OCI-LY1 (cell line): ENCODE results near the gene SDCBP2.

Experiments
- H2AFZ ChIP-seq: fragments of 200-600 bp; sonication (generic), shearing (Covaris generic); 2 replicates; pipeline ENCODE4 v1.6.0; 2014; ENCODE audit warnings: antibody characterized with exemption, mild to moderate bottlenecking, low read length
- H3F3A ChIP-seq: fragments of 200-600 bp; sonication (generic), shearing (Covaris generic); 2 replicates; pipeline ENCODE4 v1.6.0; 2014; ENCODE audit warnings: mild to moderate bottlenecking, antibody characterized with exemption, low read length, moderate library complexity; ENCODE audit not compliant: insufficient read depth
- H3K27ac ChIP-seq: fragments of 200-600 bp; sonication (generic); 2 replicates; pipeline ENCODE4 v1.5.1; 2014; ENCODE audit warnings: low read length, mixed run types, mild to moderate bottlenecking, low read depth; ENCODE audit not compliant: poor library complexity, severe bottlenecking
- H3K27me3 ChIP-seq: fragments of 200-600 bp; sonication (generic); 2 replicates; pipeline ENCODE4 v1.6.0; 2014; ENCODE audit warnings: antibody characterized with exemption, mild to moderate bottlenecking, low read length, moderate library complexity; ENCODE audit not compliant: insufficient read depth
- H3K36me3 ChIP-seq: fragments of 200-600 bp; sonication (generic); 2 replicates; pipeline ENCODE4 v1.6.1; 2014; ENCODE audit warnings: mild to moderate bottlenecking, antibody characterized with exemption, low read length, moderate library complexity, mixed read lengths; ENCODE audit not compliant: insufficient read depth
- H3K4me1 ChIP-seq: fragments of 200-600 bp; sonication (generic); 2 replicates; pipeline ENCODE4 v1.5.1; 2014; ENCODE audit warnings: mild to moderate bottlenecking, low read length, moderate library complexity; ENCODE audit not compliant: insufficient read depth, severe bottlenecking
- H3K4me2 ChIP-seq: fragments of 200-600 bp; sonication (generic), shearing (Covaris generic); 2 replicates; pipeline ENCODE4 v1.6.1; 2014; ENCODE audit warnings: low read length
- H3K4me3 ChIP-seq: fragments of 200-600 bp; sonication (generic); 2 replicates; pipeline ENCODE4 v1.5.1; 2014; ENCODE audit warnings: low read length, low read depth, mild to moderate bottlenecking, mixed read lengths; ENCODE audit not compliant: poor library complexity, severe bottlenecking
- H3K79me2 ChIP-seq: fragments of 200-600 bp; shearing (Covaris generic); 2 replicates; pipeline ENCODE4 v1.6.1; 2016; ENCODE audit warnings: mixed run types, low read length, mixed read lengths; ENCODE audit not compliant: insufficient read depth
- H3K9ac ChIP-seq: fragments of 200-600 bp; sonication (generic), shearing (Covaris generic); 2 replicates; pipeline ENCODE4 v1.6.1; 2014; ENCODE audit warnings: mild to moderate bottlenecking, low read length, mixed read lengths
- H3K9me2 ChIP-seq: fragments of 200-600 bp; sonication (generic), shearing (Covaris generic); 2 replicates; pipeline ENCODE4 v1.6.1; 2014; ENCODE audit warnings: low read depth, mild to moderate bottlenecking, low read length, mixed read lengths
- H3K9me3 ChIP-seq: fragments of 200-600 bp; shearing (Covaris generic); 2 replicates; pipeline ENCODE4 v1.6.1; 2014; ENCODE audit warnings: low read length, mixed read lengths
- H4K20me1 ChIP-seq: fragments of 200-600 bp; sonication (generic), shearing (Covaris generic); 2 replicates; pipeline ENCODE4 v1.6.0; 2016; ENCODE audit warnings: mild to moderate bottlenecking, low read length; ENCODE audit not compliant: insufficient read depth
- CTCF ChIP-seq: fragments of 200-600 bp; sonication (generic), shearing (Covaris generic); IDR thresholded peaks from 2 replicates; pipeline ENCODE4 v1.5.1; 2017; ENCODE audit warnings: mild to moderate bottlenecking, antibody characterized with exemption, low read length, moderate library complexity, mixed read lengths
- EZH2 ChIP-seq: fragments of 200-600 bp; sonication (generic), shearing (Covaris generic); IDR thresholded peaks from 2 replicates; pipeline ENCODE4 v1.8.0; 2017; ENCODE audit warnings: borderline replicate concordance, mixed run types, mild to moderate bottlenecking, antibody characterized with exemption, low read length, moderate library complexity, mixed read lengths

Gene SDCBP2

GRCh38 chr20:1274485-1275311 is 54.2 kb downstream of the SDCBP2 start:
- Histone ChIP-seq H3K27me3 (no peaks in the 10 kb centered on the region), H3F3A (no peaks in the 10 kb centered on the region), H3K79me2 (no peaks in the 10 kb centered on the region), H3K9me2 (no peaks in the 10 kb centered on the region), H4K20me1 (no peaks in the 10 kb centered on the region), H3K4me1 (no peaks in the 10 kb centered on the region), H2AFZ (no peak overlapping the region), H3K9ac (no peak overlapping the region), H3K9me3 (no peaks in the 10 kb centered on the region), H3K4me2 (no peak overlapping the region), H3K36me3 (no peaks in the 10 kb centered on the region), H3K27ac (no peak overlapping the region), H3K4me3 (no peak overlapping the region)
- TF ChIP-seq EZH2: no peak
- no peak for TF ChIP-seq CTCF

GRCh38 chr20:1273366-1273765 is 55.6 kb downstream of the SDCBP2 start:
- Histone ChIP-seq H3K27me3 (no peaks in the 10 kb centered on the region), H3K4me3 (no peak overlapping the region), H3F3A (no peaks in the 10 kb centered on the region), H3K4me1 (no peaks in the 10 kb centered on the region), H3K4me2 (no peak overlapping the region), H4K20me1 (no peaks in the 10 kb centered on the region), H3K9me2 (no peaks in the 10 kb centered on the region), H3K27ac (no peak overlapping the region), H3K79me2 (no peaks in the 10 kb centered on the region), H3K9ac (no peak overlapping the region), H3K36me3 (no peaks in the 10 kb centered on the region), H2AFZ (no peak overlapping the region), H3K9me3 (no peaks in the 10 kb centered on the region)
- no peak for TF ChIP-seq EZH2
- TF ChIP-seq CTCF: no peak

- Histone ChIP-seq H2AFZ (no peak overlapping the region), H3K36me3 (no peaks in the 10 kb centered on the region), H3K9me2 (no peaks in the 10 kb centered on the region), H3K9ac (no peak overlapping the region), H3F3A (no peaks in the 10 kb centered on the region), H3K4me3 (no peak overlapping the region), H3K79me2 (no peaks in the 10 kb centered on the region), H3K27ac (no peak overlapping the region), H3K27me3 (no peaks in the 10 kb centered on the region), H3K4me1 (no peaks in the 10 kb centered on the region), H3K9me3 (no peaks in the 10 kb centered on the region), H4K20me1 (no peaks in the 10 kb centered on the region), H3K4me2 (no peak overlapping the region)
- TF ChIP-seq CTCF (no peak), EZH2 (no peak)
Observed at GRCh38 chr20:1272368-1273100, 56.4 kb downstream of the SDCBP2 start.
